HEK293 (cell line): Measurements from ENCODE around the gene HHAT.

Source experiments
- CTCF ChIA-PET: fragments of 350-600 bp; formaldehyde crosslinking; extraction: SDS; loops from one replicate; lab custom pipeline; 2021; ENCODE audit warnings: antibody characterized with exemption; lab: Yijun Ruan, JAX
- POLR2A ChIA-PET: fragments of 300-600 bp; formaldehyde crosslinking; extraction: SDS; loops from one replicate; lab custom pipeline; 2020; ENCODE audit warnings: antibody characterized with exemption, inconsistent platforms; lab: Yijun Ruan, JAX
- H3K27ac ChIP-seq: fragments of 200-500 bp; sonication (Bioruptor generic); 2 replicates; pipeline ENCODE4 v1.5.1; 2014; ENCODE audit warnings: low read depth, low read length, control low read depth, inconsistent platforms; ENCODE audit errors: extremely low read depth
- H3K36me3 ChIP-seq, 2 experiments: fragments of 200-500 bp in 1 of 2; sonication (Bioruptor generic) in 1 of 2; 1 replicate in 1 of 2; 2 replicates in 1 of 2; pipeline ENCODE4 v1.5.1; 2014 to 2017; ENCODE audit warnings: inconsistent platforms in 2 of 2, low read length in 2 of 2; ENCODE audit not compliant: control insufficient read depth in 2 of 2, insufficient read depth in 1 of 2
- H3K4me1 ChIP-seq: fragments of 200-500 bp; sonication (Bioruptor generic); 2 replicates; pipeline ENCODE4 v1.5.1; 2014; ENCODE audit warnings: mild to moderate bottlenecking, low read length, inconsistent platforms; ENCODE audit not compliant: control insufficient read depth, insufficient read depth
- H3K4me3 ChIP-seq: 2 replicates; pipeline ENCODE4 v1.5.1; 2011; ENCODE audit warnings: low read depth, mild to moderate bottlenecking, control low read depth, low read length, moderate library complexity
- H3K9me3 ChIP-seq: fragments of 200-500 bp; sonication (Bioruptor generic); 2 replicates; pipeline ENCODE4 v1.5.1; 2014; ENCODE audit warnings: low read depth, low read length, inconsistent platforms; ENCODE audit not compliant: control insufficient read depth, insufficient read depth
- HIC1 ChIP-seq: fragments of 450-650 bp; formaldehyde crosslinking; IDR thresholded peaks from 2 replicates; pipeline ENCODE4 v1.5.1; 2016; ENCODE audit warnings: missing biosample characterization, missing genetic modification characterization
- INSM2 ChIP-seq: fragments of 450-650 bp; formaldehyde crosslinking; IDR thresholded peaks from 2 replicates; pipeline ENCODE4 v1.5.1; 2016; ENCODE audit warnings: missing biosample characterization, missing genetic modification characterization
- KLF8 ChIP-seq: fragments of 450-650 bp; formaldehyde crosslinking; IDR thresholded peaks from 2 replicates; pipeline ENCODE4 v1.5.1; 2016; ENCODE audit warnings: missing biosample characterization, missing genetic modification characterization
- PRDM4 ChIP-seq: fragments of 450-650 bp; formaldehyde crosslinking; IDR thresholded peaks from 2 replicates; pipeline ENCODE4 v1.5.1; 2017; ENCODE audit warnings: missing biosample characterization, missing genetic modification characterization
- ZBTB11 ChIP-seq: fragments of 450-650 bp; formaldehyde crosslinking; conservative IDR thresholded peaks from 2 replicates; pipeline ENCODE4 v1.5.1; 2016; ENCODE audit warnings: low read depth, missing biosample characterization, missing genetic modification characterization
- ZBTB49 ChIP-seq: fragments of 450-650 bp; formaldehyde crosslinking; IDR thresholded peaks from 2 replicates; pipeline ENCODE4 v1.5.1; 2016; ENCODE audit warnings: missing biosample characterization, missing genetic modification characterization, low read depth
- ZNF692 ChIP-seq: fragments of 450-650 bp; formaldehyde crosslinking; IDR thresholded peaks from 2 replicates; pipeline ENCODE4 v1.5.1; 2016; ENCODE audit warnings: missing biosample characterization, missing genetic modification characterization
- ZXDB ChIP-seq: fragments of 450-650 bp; formaldehyde crosslinking; IDR thresholded peaks from 2 replicates; pipeline ENCODE4 v1.5.1; 2016; ENCODE audit warnings: missing biosample characterization, missing genetic modification characterization

Gene HHAT

GRCh38 chr1:210587566-210587965 is 258.9 kb downstream of the HHAT start (continued):
- TF ChIP-seq HIC1 (tag by site-specific recombination) (no peak), PRDM4 (no peak), ZBTB49 (tag by site-specific recombination) (no peak), ZXDB (no peak), INSM2 (tag by site-specific recombination) (no peak)

GRCh38 chr1:210588357-210588756 is 259.7 kb downstream of the HHAT start:
- Histone ChIP-seq H3K4me3 (no peak overlapping the region), H3K4me1 (peaks cover 2% of the 10 kb centered on the region; the same call in 1 of the 2 replicates), H3K27ac (no peak overlapping the region), H3K9me3 (no peaks in the 10 kb centered on the region), H3K36me3 (no peaks in the 10 kb centered on the region)
- CTCF ChIA-PET: interaction anchor here (9.6 kb wide), 1 partner anchor 546 kb away, joined by 78 read pairs; the partner anchor contains the start of gene KCNH1
- POLR2A ChIA-PET: no interaction called here
- TF ChIP-seq KLF8 (tag by site-specific recombination): no peak
- TF ChIP-seq ZNF692 (tag by site-specific recombination): no peak
- no peak for TF ChIP-seq ZBTB11
